Embryonic facial prominence (tissue), 1 donor: ENCODE results near the gene KDM2B.

Experiments
- DNase-seq: peaks from one replicate; pipeline ENCODE4 v3.0.0-alpha.2; 2016; ENCODE audit errors: extremely low spot score

KDM2B gene

GRCh38 chr12:121580959-121581685 lies at the start of gene KDM2B:
Gene KDM2B (minus strand): TSS chr12:121581023. CDS start chr12:121580911, 112 bp downstream.
- no peak for DNase-seq

- DNase-seq: no peak
Observed at GRCh38 chr12:121628536-121628935, 47.7 kb upstream of the KDM2B start.

- no peak for DNase-seq
Observed at GRCh38 chr12:121628037-121628436, 47.2 kb upstream of the KDM2B start.

GRCh38 chr12:121626853-121627640 lies 46.2 kb upstream of the KDM2B start:
- no peak for DNase-seq

- peak; percentile 77 for DNase-seq
Observed at GRCh38 chr12:121626087-121626852, 45.4 kb upstream of the KDM2B start, which contains the start of gene ORAI1. Gene ORAI1 (plus strand): TSS chr12:121626530.

- no peak for DNase-seq
Observed at GRCh38 chr12:121620333-121620891, 39.6 kb upstream of the KDM2B start.

- DNase-seq: no peak
Observed at GRCh38 chr12:121618659-121619233, 37.9 kb upstream of the KDM2B start.

GRCh38 chr12:121614872-121615467 lies 34.1 kb upstream of the KDM2B start:
- DNase-seq: no peak

- DNase-seq: no peak
Observed at GRCh38 chr12:121613462-121613861, 32.6 kb upstream of the KDM2B start.

GRCh38 chr12:121611306-121611705 lies 30.5 kb upstream of the KDM2B start:
- no peak for DNase-seq

- no peak for DNase-seq
Observed at GRCh38 chr12:121610239-121611149, 29.7 kb upstream of the KDM2B start.

GRCh38 chr12:121608301-121608700 lies 27.5 kb upstream of the KDM2B start:
- no peak for DNase-seq

GRCh38 chr12:121603581-121603980 lies 22.8 kb upstream of the KDM2B start:
- no peak for DNase-seq

GRCh38 chr12:121602766-121603165 lies 21.9 kb upstream of the KDM2B start:
- DNase-seq: no peak

- no peak for DNase-seq
Observed at GRCh38 chr12:121600702-121601336, 20.0 kb upstream of the KDM2B start.

- no peak for DNase-seq
Observed at GRCh38 chr12:121596526-121596925, 15.7 kb upstream of the KDM2B start.

GRCh38 chr12:121595520-121595919 lies 14.7 kb upstream of the KDM2B start:
- no peak for DNase-seq

GRCh38 chr12:121592320-121592719 lies 11.5 kb upstream of the KDM2B start:
- DNase-seq: no peak

GRCh38 chr12:121590476-121591143 lies 9.8 kb upstream of the KDM2B start:
- DNase-seq: no peak
